ENCODE measurements around the gene LCNL1. TPM values are rescaled to one million over a fixed set of nuclear protein-coding genes. Genes with fewer than 3 reads are reported as not detected.
A peak's percentile ranks its signal among the peaks of the same experiment; 100 is the strongest.
"Not testable (repeated sequence)": the region's sequence is repeated elsewhere in the genome, so short reads cannot be mapped to it uniquely, and the experiment has no call there.

Gene LCNL1
- total RNA-seq, 1 experiment from 2014 or later: not detected

DNA sequence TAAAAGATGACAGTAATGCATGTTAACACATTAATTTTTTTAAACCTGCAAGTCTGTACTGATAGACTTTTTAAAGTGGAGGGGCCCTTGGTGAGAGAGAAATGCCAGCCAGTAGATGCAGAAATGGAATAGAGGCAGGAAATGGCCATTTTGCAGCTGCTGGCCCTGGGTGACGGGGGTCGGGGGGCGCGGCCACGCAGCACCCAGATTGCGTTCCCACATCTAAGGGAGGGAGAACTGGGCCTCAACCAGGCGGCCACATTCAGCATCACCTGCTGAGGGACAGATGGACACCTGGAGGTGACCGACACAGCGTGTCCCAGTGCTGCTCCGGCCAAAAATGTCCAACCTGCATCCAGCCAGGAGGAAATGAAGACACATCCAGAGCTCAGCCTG, 19.9 kb downstream of the LCNL1 start:
- Mint-ChIP-seq H3K27ac (ENCODE audit: low read depth, unreplicated experiment) (no peak overlapping the region), H3K4me1 (ENCODE audit: insufficient read depth, unreplicated experiment) (peaks cover 2% of the 10 kb centered on the region), H3K9me3 (ENCODE audit: unreplicated experiment) (no peaks in the 10 kb centered on the region), H3K4me3 (ENCODE audit: unreplicated experiment) (no peak overlapping the region), H3K36me3 (ENCODE audit: insufficient read depth, unreplicated experiment) (no peaks in the 10 kb centered on the region), H3K27me3 (ENCODE audit: insufficient read depth, unreplicated experiment) (no peaks in the 10 kb centered on the region)
- CTCF ChIA-PET: interaction anchor here (1.1 to 2.2 kb wide), 2 partner anchors 23 to 27 kb away, joined by 3 to 18 read pairs; no protein-coding TSS in a partner anchor
- POLR2A ChIA-PET: no interaction called here
- no peak for DNase-seq (ENCODE audit: unreplicated experiment)
- no TSS peak for BruUV-seq (replicated peaks)
- intact Hi-C loops (cut with micrococcal nuclease): no loop called here
- TF ChIP-seq, protein P1, sequence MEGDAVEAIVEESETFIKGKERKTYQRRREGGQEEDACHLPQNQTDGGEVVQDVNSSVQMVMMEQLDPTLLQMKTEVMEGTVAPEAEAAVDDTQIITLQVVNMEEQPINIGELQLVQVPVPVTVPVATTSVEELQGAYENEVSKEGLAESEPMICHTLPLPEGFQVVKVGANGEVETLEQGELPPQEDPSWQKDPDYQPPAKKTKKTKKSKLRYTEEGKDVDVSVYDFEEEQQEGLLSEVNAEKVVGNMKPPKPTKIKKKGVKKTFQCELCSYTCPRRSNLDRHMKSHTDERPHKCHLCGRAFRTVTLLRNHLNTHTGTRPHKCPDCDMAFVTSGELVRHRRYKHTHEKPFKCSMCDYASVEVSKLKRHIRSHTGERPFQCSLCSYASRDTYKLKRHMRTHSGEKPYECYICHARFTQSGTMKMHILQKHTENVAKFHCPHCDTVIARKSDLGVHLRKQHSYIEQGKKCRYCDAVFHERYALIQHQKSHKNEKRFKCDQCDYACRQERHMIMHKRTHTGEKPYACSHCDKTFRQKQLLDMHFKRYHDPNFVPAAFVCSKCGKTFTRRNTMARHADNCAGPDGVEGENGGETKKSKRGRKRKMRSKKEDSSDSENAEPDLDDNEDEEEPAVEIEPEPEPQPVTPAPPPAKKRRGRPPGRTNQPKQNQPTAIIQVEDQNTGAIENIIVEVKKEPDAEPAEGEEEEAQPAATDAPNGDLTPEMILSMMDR (IDR thresholded peaks at IDR 0.05; ENCODE audit: unreplicated experiment): no peak

GRCh38 chr9:137004285-137004684, 21.5 kb downstream of the LCNL1 start:
- not testable (repeated sequence) for BruUV-seq (replicated peaks); H3K9me3 Mint-ChIP-seq (ENCODE audit: unreplicated experiment)

DNA sequence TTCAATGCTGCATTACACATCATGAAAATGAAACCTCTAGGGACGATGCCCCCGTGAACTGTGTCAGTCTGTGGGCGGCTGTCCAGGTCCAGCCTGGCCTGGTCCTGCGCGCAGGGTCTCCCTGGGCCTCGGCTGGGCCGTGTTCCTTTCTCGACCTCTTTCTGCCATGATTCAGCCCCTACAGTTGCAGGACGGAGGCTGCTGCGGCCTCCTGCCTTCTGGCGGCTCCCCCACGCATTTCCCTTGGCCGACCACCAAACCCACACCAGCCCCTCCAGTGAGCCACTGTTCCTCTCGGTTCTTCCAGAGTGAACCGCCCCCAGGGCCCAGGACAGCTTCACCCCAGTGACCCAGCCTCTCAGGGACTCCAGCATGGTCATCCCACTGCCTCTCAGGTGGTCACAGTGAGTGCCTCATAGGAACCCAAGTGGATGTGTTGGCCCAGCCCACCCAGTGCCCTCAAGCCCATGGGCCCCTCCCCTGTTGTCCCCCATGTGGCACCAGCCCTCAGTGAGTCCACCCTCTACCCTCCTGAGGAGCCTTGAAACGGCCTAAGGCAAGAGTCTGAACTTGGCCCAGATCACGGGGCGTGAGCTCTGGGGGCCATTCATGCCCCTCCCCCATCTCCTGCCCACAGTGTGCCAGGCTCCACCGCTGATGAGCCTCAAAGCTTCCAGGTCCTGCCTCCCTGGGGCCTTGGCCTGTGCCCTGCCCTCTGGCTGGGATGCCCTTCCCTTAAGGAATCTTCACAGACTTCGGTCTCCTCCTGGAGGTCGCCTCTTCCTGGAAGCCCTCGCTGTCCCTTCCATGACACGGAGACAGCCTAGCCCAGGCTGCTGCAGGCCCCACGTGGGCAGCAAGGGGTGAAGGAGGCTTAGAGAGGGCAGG, 23.6 kb downstream of the LCNL1 start:
- no peak overlapping the region for H3K4me3 Mint-ChIP-seq (ENCODE audit: unreplicated experiment)
- peaks cover 5% of the 10 kb centered on the region for H3K36me3 Mint-ChIP-seq (ENCODE audit: insufficient read depth, unreplicated experiment)
- DNase-seq (ENCODE audit: unreplicated experiment): no peak
- H3K27ac Mint-ChIP-seq (ENCODE audit: low read depth, unreplicated experiment): no peak overlapping the region
- H3K9me3 Mint-ChIP-seq (ENCODE audit: unreplicated experiment): no peaks in the 10 kb centered on the region
- no peaks in the 10 kb centered on the region for H3K27me3 Mint-ChIP-seq (ENCODE audit: insufficient read depth, unreplicated experiment)
- ChIA-PET CTCF (interaction anchor here (0.7 to 1.2 kb wide), 2 partner anchors 29 to 206 kb away, joined by 3 to 8 read pairs; no protein-coding TSS in a partner anchor), POLR2A (no interaction called here)
- H3K4me1 Mint-ChIP-seq (ENCODE audit: insufficient read depth, unreplicated experiment): no peaks in the 10 kb centered on the region
- TF ChIP-seq, protein P1 (IDR thresholded peaks at IDR 0.05; ENCODE audit: unreplicated experiment): no peak
- no TSS peak for BruUV-seq (replicated peaks)
- intact Hi-C loops (cut with micrococcal nuclease): no loop called here

More at GRCh38 chr9:137004285-137004684, 21.5 kb downstream of the LCNL1 start:
- H3K4me1 Mint-ChIP-seq (ENCODE audit: insufficient read depth, unreplicated experiment); H3K36me3 Mint-ChIP-seq (ENCODE audit: insufficient read depth, unreplicated experiment); H3K27ac Mint-ChIP-seq (ENCODE audit: low read depth, unreplicated experiment); H3K4me3 Mint-ChIP-seq (ENCODE audit: unreplicated experiment); POLR2A ChIA-PET; intact Hi-C loops (cut with micrococcal nuclease); H3K27me3 Mint-ChIP-seq (ENCODE audit: insufficient read depth, unreplicated experiment); DNase-seq (ENCODE audit: unreplicated experiment): not testable (repeated sequence)
- TF ChIP-seq, protein P1 (IDR thresholded peaks at IDR 0.05; ENCODE audit: unreplicated experiment): peak; percentile 24
- CTCF ChIA-PET: interaction anchor here (0.6 to 2.0 kb wide), 3 partner anchors 8 to 31 kb away, joined by 3 to 4 read pairs (median 4); partner anchors contain the start of genes CLIC3 and PAXX

DNA sequence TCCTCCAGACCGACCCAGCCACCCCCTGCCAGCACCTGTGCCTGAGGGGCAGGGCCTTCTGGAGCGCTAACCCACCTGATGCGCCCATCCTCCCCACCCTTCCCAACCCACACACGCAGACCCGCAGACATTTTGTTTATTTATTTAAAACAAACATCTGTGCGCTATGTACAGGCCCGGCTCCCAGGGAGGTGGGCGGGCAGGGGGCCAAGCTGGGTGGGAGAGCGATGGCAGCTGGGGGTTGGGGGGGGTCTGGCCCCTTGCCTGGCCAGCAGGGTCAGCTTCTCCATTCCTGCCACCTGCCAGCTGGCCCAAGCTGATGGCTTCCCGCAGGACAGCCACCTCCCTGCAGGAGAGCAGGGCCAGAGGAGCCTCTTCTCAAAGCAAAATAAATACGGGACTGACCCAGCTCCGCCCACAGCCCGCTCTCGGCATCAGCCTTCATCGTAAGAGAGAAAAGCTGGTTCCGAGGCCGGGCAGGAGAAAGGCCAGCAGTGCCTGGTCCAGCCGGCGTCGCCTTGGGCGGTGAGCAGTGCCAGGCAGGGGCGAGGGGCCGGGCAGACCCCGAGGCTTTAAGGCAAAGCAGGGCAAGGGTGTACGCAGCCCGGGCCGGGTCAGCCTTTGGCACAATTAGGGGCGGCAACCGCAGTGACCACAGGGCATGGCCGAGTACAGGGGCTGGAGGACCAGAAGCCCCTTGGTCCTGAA, 24.5 kb downstream of the LCNL1 start:
- peaks cover 10% of the 10 kb centered on the region for H3K36me3 Mint-ChIP-seq (ENCODE audit: insufficient read depth, unreplicated experiment)
- H3K4me3 Mint-ChIP-seq (ENCODE audit: unreplicated experiment): no peak overlapping the region
- no peaks in the 10 kb centered on the region for H3K9me3 Mint-ChIP-seq (ENCODE audit: unreplicated experiment)
- TF ChIP-seq, protein P1 (IDR thresholded peaks at IDR 0.05; ENCODE audit: unreplicated experiment): no peak
- intact Hi-C loops (cut with micrococcal nuclease): no loop called here
- no peak overlapping the region for H3K27ac Mint-ChIP-seq (ENCODE audit: low read depth, unreplicated experiment)
- ChIA-PET POLR2A (no interaction called here), CTCF (no interaction called here)
- no TSS peak for BruUV-seq (replicated peaks)
- DNase-seq (ENCODE audit: unreplicated experiment): no peak
- no peaks in the 10 kb centered on the region for H3K4me1 Mint-ChIP-seq (ENCODE audit: insufficient read depth, unreplicated experiment)
- no peaks in the 10 kb centered on the region for H3K27me3 Mint-ChIP-seq (ENCODE audit: insufficient read depth, unreplicated experiment)
